K562 (cell line): ENCODE measurements around the gene POLN. TPM values are rescaled to one million over a fixed set of nuclear protein-coding genes. Genes with fewer than 3 reads are reported as not detected.

Experiments used
- NCOA1 ChIP-seq: fragments of 450-650 bp; IDR thresholded peaks from 2 replicates; pipeline ENCODE4 v1.6.1; 2016; ENCODE audit warnings: low read depth
- polyA plus RNA-seq, 8 experiments: library from polyadenylated mRNA; depleted of rRNA in 4 of 8; stranded (reverse) in 5 of 8; unstranded in 3 of 8; fragments of >200 nt; fragmentation: Nextera tagmentation in 2 of 8; fragmentation: Illumina TruSeq in 1 of 8; extraction: Ambion mirVana in 2 of 8; extraction: Trizol in 1 of 8; gene quantifications; 2 replicates each; pipeline versions ENCODE4 v1.2.1 to v1.2.3, GENCODE V29; 2011 to 2014; ENCODE audit warnings: inconsistent platforms in 1 of 8, missing spikeins in 1 of 8
- total RNA-seq, 7 experiments: library from RNA; depleted of rRNA in 6 of 7; stranded (reverse); fragments of >200 nt in 6 of 7; fragmentation: Illumina TruSeq in 2 of 7; extraction: Trizol in 2 of 7; gene quantifications; 2 replicates each; pipeline versions ENCODE4 v1.2.1 to v1.2.3, GENCODE V29; 2011 to 2021; ENCODE audit warnings: low replicate concordance in 1 of 7
- TF ChIP-seq, protein P1 (sequence below): fragments of 450-650 bp; IDR thresholded peaks from 2 replicates; pipeline ENCODE4 v1.6.1; 2016; ENCODE audit warnings: low read depth
- TF ChIP-seq, protein P2 (sequence below): sonication (generic); formaldehyde crosslinking; IDR thresholded peaks from 2 replicates; pipeline ENCODE4 v1.8.0; 2022; ENCODE audit warnings: missing genetic modification reagents, mild to moderate bottlenecking, borderline replicate concordance
- TF ChIP-seq, protein P3 (sequence below): fragments of 450-650 bp; IDR thresholded peaks from 2 replicates; pipeline ENCODE4 v1.6.1; 2018; ENCODE audit not compliant: partially characterized antibody

POLN gene
- total and polyA plus RNA-seq, 9 of the 15 experiments (the other 6 are each of a cell fraction or from before 2014, with no cell fraction given) = 0.08 to 0.91 (median 0.32) TPM

- TF ChIP-seq, protein P1, sequence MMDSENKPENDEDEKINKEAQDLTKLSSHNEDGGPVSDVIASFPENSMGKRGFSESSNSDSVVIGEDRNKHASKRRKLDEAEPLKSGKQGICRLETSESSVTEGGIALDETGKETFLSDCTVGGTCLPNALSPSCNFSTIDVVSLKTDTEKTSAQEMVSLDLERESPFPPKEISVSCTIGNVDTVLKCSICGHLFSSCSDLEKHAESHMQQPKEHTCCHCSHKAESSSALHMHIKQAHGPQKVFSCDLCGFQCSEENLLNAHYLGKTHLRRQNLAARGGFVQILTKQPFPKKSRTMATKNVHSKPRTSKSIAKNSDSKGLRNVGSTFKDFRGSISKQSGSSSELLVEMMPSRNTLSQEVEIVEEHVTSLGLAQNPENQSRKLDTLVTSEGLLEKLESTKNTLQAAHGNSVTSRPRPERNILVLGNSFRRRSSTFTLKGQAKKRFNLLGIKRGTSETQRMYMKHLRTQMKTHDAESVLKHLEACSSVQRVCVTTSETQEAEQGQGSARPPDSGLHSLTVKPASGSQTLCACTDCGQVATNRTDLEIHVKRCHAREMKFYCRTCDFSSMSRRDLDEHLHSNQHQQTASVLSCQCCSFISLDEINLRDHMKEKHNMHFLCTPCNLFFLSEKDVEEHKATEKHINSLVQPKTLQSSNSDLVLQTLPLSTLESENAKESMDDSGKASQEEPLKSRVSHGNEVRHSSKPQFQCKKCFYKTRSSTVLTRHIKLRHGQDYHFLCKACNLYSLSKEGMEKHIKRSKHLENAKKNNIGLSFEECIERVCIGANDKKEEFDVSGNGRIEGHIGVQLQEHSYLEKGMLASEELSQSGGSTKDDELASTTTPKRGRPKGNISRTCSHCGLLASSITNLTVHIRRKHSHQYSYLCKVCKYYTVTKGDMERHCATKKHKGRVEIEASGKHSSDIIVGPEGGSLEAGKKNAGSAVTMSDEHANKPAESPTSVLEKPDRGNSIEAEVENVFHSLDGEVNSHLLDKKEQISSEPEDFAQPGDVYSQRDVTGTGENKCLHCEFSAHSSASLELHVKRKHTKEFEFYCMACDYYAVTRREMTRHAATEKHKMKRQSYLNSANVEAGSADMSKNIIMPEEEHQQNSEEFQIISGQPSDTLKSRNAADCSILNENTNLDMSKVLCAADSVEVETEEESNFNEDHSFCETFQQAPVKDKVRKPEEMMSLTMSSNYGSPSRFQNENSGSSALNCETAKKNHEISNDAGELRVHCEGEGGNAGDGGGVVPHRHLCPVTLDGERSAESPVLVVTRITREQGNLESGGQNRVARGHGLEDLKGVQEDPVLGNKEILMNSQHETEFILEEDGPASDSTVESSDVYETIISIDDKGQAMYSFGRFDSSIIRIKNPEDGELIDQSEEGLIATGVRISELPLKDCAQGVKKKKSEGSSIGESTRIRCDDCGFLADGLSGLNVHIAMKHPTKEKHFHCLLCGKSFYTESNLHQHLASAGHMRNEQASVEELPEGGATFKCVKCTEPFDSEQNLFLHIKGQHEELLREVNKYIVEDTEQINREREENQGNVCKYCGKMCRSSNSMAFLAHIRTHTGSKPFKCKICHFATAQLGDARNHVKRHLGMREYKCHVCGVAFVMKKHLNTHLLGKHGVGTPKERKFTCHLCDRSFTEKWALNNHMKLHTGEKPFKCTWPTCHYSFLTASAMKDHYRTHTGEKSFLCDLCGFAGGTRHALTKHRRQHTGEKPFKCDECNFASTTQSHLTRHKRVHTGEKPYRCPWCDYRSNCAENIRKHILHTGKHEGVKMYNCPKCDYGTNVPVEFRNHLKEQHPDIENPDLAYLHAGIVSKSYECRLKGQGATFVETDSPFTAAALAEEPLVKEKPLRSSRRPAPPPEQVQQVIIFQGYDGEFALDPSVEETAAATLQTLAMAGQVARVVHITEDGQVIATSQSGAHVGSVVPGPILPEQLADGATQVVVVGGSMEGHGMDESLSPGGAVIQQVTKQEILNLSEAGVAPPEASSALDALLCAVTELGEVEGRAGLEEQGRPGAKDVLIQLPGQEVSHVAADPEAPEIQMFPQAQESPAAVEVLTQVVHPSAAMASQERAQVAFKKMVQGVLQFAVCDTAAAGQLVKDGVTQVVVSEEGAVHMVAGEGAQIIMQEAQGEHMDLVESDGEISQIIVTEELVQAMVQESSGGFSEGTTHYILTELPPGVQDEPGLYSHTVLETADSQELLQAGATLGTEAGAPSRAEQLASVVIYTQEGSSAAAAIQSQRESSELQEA = no peak
- TF ChIP-seq, protein P2, sequence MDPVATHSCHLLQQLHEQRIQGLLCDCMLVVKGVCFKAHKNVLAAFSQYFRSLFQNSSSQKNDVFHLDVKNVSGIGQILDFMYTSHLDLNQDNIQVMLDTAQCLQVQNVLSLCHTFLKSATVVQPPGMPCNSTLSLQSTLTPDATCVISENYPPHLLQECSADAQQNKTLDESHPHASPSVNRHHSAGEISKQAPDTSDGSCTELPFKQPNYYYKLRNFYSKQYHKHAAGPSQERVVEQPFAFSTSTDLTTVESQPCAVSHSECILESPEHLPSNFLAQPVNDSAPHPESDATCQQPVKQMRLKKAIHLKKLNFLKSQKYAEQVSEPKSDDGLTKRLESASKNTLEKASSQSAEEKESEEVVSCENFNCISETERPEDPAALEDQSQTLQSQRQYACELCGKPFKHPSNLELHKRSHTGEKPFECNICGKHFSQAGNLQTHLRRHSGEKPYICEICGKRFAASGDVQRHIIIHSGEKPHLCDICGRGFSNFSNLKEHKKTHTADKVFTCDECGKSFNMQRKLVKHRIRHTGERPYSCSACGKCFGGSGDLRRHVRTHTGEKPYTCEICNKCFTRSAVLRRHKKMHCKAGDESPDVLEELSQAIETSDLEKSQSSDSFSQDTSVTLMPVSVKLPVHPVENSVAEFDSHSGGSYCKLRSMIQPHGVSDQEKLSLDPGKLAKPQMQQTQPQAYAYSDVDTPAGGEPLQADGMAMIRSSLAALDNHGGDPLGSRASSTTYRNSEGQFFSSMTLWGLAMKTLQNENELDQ (CRISPR knock-in tag) = no peak
- TF ChIP-seq, protein P3, sequence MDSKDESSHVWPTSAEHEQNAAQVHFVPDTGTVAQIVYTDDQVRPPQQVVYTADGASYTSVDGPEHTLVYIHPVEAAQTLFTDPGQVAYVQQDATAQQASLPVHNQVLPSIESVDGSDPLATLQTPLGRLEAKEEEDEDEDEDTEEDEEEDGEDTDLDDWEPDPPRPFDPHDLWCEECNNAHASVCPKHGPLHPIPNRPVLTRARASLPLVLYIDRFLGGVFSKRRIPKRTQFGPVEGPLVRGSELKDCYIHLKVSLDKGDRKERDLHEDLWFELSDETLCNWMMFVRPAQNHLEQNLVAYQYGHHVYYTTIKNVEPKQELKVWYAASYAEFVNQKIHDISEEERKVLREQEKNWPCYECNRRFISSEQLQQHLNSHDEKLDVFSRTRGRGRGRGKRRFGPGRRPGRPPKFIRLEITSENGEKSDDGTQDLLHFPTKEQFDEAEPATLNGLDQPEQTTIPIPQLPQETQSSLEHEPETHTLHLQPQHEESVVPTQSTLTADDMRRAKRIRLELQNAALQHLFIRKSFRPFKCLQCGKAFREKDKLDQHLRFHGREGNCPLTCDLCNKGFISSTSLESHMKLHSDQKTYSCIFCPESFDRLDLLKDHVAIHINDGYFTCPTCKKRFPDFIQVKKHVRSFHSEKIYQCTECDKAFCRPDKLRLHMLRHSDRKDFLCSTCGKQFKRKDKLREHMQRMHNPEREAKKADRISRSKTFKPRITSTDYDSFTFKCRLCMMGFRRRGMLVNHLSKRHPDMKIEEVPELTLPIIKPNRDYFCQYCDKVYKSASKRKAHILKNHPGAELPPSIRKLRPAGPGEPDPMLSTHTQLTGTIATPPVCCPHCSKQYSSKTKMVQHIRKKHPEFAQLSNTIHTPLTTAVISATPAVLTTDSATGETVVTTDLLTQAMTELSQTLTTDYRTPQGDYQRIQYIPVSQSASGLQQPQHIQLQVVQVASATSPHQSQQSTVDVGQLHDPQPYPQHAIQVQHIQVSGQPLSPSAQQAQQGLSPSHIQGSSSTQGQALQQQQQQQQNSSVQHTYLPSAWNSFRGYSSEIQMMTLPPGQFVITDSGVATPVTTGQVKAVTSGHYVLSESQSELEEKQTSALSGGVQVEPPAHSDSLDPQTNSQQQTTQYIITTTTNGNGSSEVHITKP = no peak
- TF ChIP-seq NCOA1 = no peak
Measured at GRCh38 chr4:2241003-2241402, 918 bp downstream of the POLN start (continued).
